Thyroid gland (tissue), 4 donors: ENCODE measurements around the gene EEFSEC.

Experiments used
- POLR2A ChIP-seq, 2 donors: fragments of 450-650 bp; IDR thresholded peaks; one replicate each; pipeline ENCODE4 v1.6.1; 2017; ENCODE audit warnings: antibody characterized with exemption in 2 of 2, mild to moderate bottlenecking in 2 of 2, moderate library complexity in 1 of 2
- TF ChIP-seq, protein P1 (sequence below), 6 experiments: fragments of 200-600 bp in 3 of 6; fragments of 450-650 bp in 3 of 6; sonication (generic) in 3 of 6; IDR thresholded peaks; one replicate each; pipeline ENCODE4 v1.5.1; 2016 to 2019; ENCODE audit warnings: antibody characterized with exemption in 6 of 6, mild to moderate bottlenecking in 2 of 6, inconsistent platforms in 1 of 6, moderate library complexity in 1 of 6

DNA sequence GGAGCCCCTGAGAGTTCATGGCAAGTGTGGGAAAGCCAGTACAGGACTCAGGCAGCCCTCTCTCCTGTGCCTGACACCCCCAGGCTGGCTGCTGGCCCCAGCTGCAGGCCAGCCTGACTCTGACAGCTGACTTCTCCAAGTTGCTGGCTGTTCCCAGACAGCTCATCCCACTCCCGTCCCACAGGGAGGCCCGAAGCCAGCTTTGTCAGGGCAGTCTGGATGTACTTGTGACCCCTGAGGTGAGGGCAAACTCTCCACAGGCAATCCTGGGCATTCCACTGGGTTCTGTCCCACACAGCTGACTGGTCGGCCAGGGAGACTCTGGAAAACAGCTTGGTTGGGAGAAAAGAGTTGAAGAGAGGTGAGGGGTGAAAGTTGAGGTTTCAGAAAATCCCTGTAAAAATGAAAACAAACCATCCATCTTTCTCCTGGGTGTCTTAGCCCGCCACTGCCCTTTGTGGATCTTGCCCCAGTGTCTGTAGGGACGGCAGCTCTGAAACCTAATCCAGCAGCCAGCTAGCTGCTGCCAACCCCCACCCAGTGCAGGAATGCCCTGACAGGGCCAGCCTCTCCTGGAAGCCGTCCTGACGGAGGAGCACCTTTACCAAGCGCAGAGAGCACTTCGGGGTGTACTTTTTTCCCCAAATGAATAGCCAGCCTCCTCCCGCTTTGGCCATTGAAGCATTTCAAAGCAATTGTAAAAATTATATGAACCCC, 225.5 kb downstream of the EEFSEC start:
- TF ChIP-seq, protein P1, sequence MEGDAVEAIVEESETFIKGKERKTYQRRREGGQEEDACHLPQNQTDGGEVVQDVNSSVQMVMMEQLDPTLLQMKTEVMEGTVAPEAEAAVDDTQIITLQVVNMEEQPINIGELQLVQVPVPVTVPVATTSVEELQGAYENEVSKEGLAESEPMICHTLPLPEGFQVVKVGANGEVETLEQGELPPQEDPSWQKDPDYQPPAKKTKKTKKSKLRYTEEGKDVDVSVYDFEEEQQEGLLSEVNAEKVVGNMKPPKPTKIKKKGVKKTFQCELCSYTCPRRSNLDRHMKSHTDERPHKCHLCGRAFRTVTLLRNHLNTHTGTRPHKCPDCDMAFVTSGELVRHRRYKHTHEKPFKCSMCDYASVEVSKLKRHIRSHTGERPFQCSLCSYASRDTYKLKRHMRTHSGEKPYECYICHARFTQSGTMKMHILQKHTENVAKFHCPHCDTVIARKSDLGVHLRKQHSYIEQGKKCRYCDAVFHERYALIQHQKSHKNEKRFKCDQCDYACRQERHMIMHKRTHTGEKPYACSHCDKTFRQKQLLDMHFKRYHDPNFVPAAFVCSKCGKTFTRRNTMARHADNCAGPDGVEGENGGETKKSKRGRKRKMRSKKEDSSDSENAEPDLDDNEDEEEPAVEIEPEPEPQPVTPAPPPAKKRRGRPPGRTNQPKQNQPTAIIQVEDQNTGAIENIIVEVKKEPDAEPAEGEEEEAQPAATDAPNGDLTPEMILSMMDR (IDR thresholded peaks at IDR 0.05), result no peak
- no peak for TF ChIP-seq POLR2A (IDR thresholded peaks at IDR 0.05)
